Tibial nerve (tissue), 4 donors: ENCODE results near the gene NPY1R.

Source experiments
- EP300 ChIP-seq, 2 donors: sonication (generic); formaldehyde crosslinking; IDR thresholded peaks; one replicate each; pipeline ENCODE4 v1.6.1; 2017; ENCODE audit warnings: antibody characterized with exemption in 2 of 2, mild to moderate bottlenecking in 1 of 2
- TF ChIP-seq, protein P1 (sequence below), 5 experiments: fragments of 200-600 bp in 3 of 5; fragments of 450-650 bp in 2 of 5; sonication (generic) in 3 of 5; IDR thresholded peaks; one replicate each; pipeline ENCODE4 v1.5.1; 2016 to 2019; ENCODE audit warnings: antibody characterized with exemption in 5 of 5, mild to moderate bottlenecking in 3 of 5, moderate library complexity in 2 of 5

GRCh38 chr4:163280703-163281519 is 51.5 kb downstream of the NPY1R start:
- TF ChIP-seq EP300 (IDR thresholded peaks at IDR 0.05), result no peak
- TF ChIP-seq, protein P1, sequence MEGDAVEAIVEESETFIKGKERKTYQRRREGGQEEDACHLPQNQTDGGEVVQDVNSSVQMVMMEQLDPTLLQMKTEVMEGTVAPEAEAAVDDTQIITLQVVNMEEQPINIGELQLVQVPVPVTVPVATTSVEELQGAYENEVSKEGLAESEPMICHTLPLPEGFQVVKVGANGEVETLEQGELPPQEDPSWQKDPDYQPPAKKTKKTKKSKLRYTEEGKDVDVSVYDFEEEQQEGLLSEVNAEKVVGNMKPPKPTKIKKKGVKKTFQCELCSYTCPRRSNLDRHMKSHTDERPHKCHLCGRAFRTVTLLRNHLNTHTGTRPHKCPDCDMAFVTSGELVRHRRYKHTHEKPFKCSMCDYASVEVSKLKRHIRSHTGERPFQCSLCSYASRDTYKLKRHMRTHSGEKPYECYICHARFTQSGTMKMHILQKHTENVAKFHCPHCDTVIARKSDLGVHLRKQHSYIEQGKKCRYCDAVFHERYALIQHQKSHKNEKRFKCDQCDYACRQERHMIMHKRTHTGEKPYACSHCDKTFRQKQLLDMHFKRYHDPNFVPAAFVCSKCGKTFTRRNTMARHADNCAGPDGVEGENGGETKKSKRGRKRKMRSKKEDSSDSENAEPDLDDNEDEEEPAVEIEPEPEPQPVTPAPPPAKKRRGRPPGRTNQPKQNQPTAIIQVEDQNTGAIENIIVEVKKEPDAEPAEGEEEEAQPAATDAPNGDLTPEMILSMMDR (IDR thresholded peaks at IDR 0.05), result no peak
